ENCODE results near the gene KIAA1755. TPM values are rescaled to one million over a fixed set of nuclear protein-coding genes. Genes with fewer than 3 reads are reported as not detected.

KIAA1755 gene
- total RNA-seq, 4 donors from 2014 or later: 0.12 to 3.4 (median 0.39) TPM

DNA sequence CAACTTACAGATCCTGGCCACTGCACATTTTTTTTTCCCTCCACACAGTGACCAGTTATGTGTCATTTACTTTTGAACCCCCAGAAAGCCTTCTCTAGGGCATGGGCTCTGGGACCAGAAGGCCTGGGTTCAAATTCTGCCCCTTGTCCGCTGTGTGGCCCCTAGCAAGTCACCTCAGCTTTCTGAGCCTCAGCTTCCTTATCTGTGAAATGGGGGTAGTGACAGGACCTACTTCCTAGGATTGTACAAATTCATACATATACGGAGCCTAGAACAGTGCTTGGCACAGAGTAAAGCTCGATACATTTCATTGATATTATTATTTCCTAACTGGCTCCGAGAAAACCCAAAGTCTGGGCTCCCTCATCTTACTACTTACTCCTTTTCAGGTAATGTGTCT, 45.0 kb upstream of the KIAA1755 start:
- no peaks in the 10 kb centered on the region for H3K36me3 ChIP-seq
- H3K27ac ChIP-seq: no peak overlapping the region
- no peaks in the 10 kb centered on the region for H3K9me3 ChIP-seq
- no peak overlapping the region for H3K4me3 ChIP-seq
- TF ChIP-seq CTCF (IDR thresholded peaks at IDR 0.05) (no peak), POLR2A (IDR thresholded peaks at IDR 0.05) (no peak)
- DNase-seq: no peak
- WGBS, 2 donors: 80 to 85% methylated on average over 4 of the region's 4 CpGs
- H3K4me1 ChIP-seq: peaks cover 0 to 5% (median 3%) of the 10 kb centered on the region in 3 donors
- intact Hi-C loops (cut with DNase I): no loop called here
- H3K27me3 ChIP-seq: peaks cover 0 to 26% (median 0%) of the 10 kb centered on the region in 4 donors

DNA sequence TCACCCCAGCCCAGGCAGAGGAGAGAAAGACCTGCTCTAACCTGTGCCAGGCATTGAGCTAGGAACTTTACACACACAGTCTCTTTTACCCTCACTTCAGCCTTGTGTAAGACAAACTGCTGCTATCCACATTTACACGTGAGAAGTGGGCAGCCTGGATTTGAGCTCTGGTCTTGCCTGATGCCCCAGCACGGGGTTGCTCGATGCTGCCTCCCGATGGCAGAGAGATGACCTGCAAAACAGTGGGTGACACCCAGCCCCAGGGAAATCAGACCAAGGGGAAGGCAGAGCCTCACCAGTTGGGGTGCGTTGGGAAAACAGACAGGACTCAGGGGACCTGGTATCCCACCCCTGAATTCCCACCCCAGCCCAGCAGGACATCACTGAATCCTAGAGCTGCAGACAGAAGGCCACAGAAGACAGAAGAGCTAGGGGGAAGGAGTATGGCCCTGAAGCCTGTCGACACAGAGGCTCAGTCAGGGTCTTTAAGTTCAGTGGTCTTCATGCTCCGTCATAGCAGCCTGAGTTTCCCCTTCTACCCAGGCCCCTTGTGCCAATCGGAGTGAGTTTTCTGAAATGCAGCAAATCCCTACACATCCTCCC, 44.4 kb upstream of the KIAA1755 start:
- intact Hi-C loops (cut with DNase I): loop anchor here (5.0 kb wide), 1 partner anchor 73 kb away; no protein-coding TSS in a partner anchor
- Histone ChIP-seq H3K27ac (no peak overlapping the region), H3K4me3 (no peak overlapping the region), H3K36me3 (no peaks in the 10 kb centered on the region), H3K9me3 (no peaks in the 10 kb centered on the region), H3K4me1 (peaks cover 4 to 10% (median 9%) of the 10 kb centered on the region in 3 donors), H3K27me3 (peaks cover 0 to 26% (median 0%) of the 10 kb centered on the region in 4 donors)
- TF ChIP-seq POLR2A (IDR thresholded peaks at IDR 0.05) (no peak), CTCF (IDR thresholded peaks at IDR 0.05) (peak in 5 of 6 experiments; percentile 18 to 63 (median 32))
- DNase-seq: no peak
- WGBS, 2 donors: 46 to 92% methylated on average over 3 to 7 of the region's 8 CpGs

GRCh38 chr20:38303908-38304379, 43.4 kb upstream of the KIAA1755 start, which contains the start of gene BPI:
Gene BPI, plus strand, starts transcription at chr20:38304156. Its CDS starts 68 bp downstream, at chr20:38304224.
- Histone ChIP-seq H3K4me1 (peaks cover 14 to 19% (median 17%) of the 10 kb centered on the region in 3 donors), H3K27me3 (peaks cover 0 to 26% (median 0%) of the 10 kb centered on the region in 4 donors), H3K4me3 (no peak within 1 kb of the TSS), H3K36me3 (no peaks in the 10 kb centered on the region), H3K27ac (no peak within 1 kb of the TSS), H3K9me3 (no peaks in the 10 kb centered on the region)
- intact Hi-C loops (cut with DNase I): loop anchor here (5.0 kb wide), 1 partner anchor 72 kb away; no protein-coding TSS in a partner anchor
- 58 to 70% methylated on average over 10 to 16 of the region's 21 CpGs for WGBS, 2 donors
- TF ChIP-seq CTCF (IDR thresholded peaks at IDR 0.05) (no peak), POLR2A (IDR thresholded peaks at IDR 0.05) (no peak)
- no peak for DNase-seq

GRCh38 chr20:38302786-38303185, 42.3 kb upstream of the KIAA1755 start:
- Histone ChIP-seq H3K4me1 (peaks cover 21 to 30% (median 21%) of the 10 kb centered on the region in 3 donors), H3K9me3 (no peaks in the 10 kb centered on the region), H3K36me3 (no peaks in the 10 kb centered on the region), H3K27me3 (peaks cover 0 to 26% (median 0%) of the 10 kb centered on the region in 4 donors), H3K27ac (no peak overlapping the region), H3K4me3 (no peak overlapping the region)
- intact Hi-C loops (cut with DNase I): loop anchor here (5.0 kb wide), 1 partner anchor 70 kb away; no protein-coding TSS in a partner anchor
- TF ChIP-seq CTCF (IDR thresholded peaks at IDR 0.05) (no peak), POLR2A (IDR thresholded peaks at IDR 0.05) (no peak)
- 29 to 45% methylated on average over 6 to 8 of the region's 11 CpGs for WGBS, 2 donors
- DNase-seq: no peak

DNA sequence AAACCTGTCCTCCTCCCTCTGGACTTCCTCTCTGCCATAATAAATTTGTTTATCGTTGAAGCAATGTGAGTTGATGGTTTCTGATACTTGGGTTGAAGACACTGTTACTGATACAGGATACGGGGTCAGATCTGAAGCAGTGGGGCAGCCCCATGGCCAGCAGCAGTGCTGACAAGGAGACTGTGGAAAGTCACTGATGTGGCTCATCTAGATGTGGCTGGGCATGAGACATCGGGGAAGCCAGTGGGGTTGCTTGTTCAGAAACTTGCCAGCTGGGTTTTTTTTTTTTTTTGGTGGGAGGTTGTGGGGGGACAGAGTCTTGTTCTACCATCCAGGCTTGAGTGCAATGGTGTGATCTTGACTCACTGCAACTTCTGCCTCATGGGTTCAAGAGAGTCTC, 40.8 kb upstream of the KIAA1755 start:
- H3K27me3 ChIP-seq: peaks cover 0 to 24% (median 0%) of the 10 kb centered on the region in 4 donors
- no peak overlapping the region for H3K4me3 ChIP-seq
- WGBS, 2 donors: 69 to 98% methylated on average over 2 to 3 of the region's 3 CpGs
- no peaks in the 10 kb centered on the region for H3K9me3 ChIP-seq
- peaks cover 21 to 30% (median 21%) of the 10 kb centered on the region in 3 donors for H3K4me1 ChIP-seq
- intact Hi-C loops (cut with DNase I): loop anchor here (5.0 kb wide), 1 partner anchor 69 kb away; no protein-coding TSS in a partner anchor
- H3K27ac ChIP-seq: no peak overlapping the region
- DNase-seq: no peak
- H3K36me3 ChIP-seq: no peaks in the 10 kb centered on the region
- no peak for TF ChIP-seq CTCF (IDR thresholded peaks at IDR 0.05)
- TF ChIP-seq POLR2A (IDR thresholded peaks at IDR 0.05): no peak
